HG03378 (cell line): ENCODE results near the gene NPW.

Source experiments
- ATAC-seq: cut with Tn5 transposase; IDR thresholded peaks from one replicate; pipeline ENCODE4 v1.9.1; 2021; ENCODE audit warnings: mild to moderate bottlenecking, moderate library complexity; ENCODE audit not compliant: unreplicated experiment

NPW gene

DNA sequence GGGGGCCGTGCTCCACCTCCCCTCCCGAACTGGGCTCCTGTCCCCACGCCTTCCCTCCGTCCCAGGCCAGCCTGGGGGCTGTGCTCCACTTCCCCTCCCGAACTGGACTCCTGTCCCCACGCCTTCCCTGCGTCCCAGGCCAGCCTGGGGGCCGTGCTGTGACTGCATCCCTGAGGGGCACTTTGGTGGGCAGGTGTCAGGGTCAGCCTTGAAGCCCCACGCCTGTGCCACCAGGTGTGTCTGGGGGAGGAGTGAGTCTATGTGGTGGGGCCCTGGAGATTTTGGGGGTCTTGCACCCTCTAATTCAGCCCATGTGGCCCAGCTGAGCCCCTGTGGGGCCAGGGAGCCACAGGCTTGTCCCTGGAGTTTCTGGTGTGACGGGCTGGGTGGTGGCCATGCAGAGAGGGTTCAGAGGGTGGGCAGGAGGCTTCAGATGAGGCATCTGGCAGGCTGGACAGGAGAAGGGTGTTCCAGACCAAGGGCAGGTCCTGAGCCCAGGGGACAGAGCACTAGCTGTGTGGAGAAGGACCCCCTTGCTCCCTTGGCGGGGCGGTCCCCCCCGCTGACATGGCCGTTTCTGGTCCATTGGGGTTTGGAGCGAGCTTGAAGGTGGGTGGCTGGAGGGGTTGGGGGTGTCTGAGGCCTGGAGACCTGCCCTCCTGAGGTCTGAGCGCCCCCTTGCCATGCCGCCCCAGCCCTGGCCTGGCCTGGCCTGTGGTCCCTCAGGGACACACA is 15.3 kb downstream of the NPW start:
- no peak for ATAC-seq

DNA sequence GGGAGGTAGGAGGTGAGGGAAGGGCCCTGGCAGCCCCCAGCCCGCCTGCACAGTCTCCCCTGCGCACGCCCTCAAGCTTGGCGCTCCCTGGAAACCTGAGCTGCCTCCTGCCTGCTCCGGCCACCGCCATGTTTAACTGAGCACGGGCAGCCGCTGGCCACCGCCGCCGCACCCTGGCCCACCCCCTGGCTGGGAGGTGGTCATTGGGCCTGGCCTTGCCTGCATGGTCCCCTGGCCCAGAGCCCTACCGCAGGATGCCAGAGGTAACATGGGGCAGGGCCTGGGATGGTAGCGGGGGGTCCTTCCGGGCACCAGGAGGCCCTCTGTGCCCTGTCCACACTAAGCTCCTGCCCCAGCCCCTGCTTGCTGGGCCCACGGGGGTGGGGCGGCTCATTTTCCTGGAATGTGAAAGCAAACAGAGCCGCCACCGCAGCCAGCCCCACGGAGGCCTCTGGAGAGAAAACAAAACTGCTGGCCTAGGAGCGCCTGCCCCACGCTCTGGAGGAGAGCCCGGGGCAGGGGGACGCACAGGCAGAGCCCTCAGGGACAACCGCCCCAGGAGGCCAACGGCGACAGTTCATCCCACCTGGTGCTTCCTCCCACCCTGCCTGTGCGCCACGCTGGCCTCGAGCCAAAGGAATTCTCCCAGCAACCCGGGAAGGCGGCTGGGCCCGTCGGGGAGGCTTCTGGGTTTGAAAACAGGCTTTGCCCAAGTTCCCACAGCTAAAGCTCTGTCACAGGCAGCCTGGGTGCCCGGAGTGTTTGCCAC is 16.0 kb downstream of the NPW start:
- no peak for ATAC-seq

- no peak for ATAC-seq
Measured at GRCh38 chr16:2036200-2036966, 16.8 kb downstream of the NPW start.

GRCh38 chr16:2037115-2037514 is 17.5 kb downstream of the NPW start:
- no peak for ATAC-seq

DNA sequence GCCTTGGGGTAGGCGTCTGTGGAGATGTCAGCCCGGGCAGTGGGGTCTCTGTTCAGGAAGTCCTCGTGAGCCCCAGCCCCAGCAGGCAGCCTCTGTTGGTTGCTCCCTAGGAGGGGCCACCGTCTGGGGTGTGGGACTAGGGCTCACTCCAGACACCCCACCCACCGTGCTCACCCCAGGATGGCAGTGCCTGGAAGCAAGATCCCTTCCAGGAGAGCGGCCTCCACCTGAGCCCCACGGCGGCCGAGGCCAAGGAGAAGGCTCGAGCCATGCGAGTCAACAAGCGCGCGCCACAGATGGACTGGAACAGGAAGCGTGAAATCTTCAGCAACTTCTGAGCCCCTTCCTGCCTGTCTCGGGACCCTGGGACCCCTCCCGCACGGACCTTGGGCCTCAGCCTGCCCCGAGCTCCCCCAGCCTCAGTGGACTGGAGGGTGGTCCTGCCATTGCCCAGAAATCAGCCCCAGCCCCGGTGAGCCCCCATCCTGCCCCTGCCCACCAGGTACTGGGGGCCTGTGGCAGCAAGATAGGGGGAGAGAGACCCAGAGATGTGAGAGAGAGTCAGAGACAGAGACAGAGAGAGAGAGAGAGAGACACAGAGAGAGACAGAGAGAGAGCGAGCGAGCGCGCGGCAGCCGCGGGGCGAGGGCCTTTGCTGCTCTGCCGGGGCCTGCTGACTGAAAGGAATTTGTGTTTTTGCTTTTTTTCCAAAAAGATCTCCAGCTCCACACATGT is 18.2 kb downstream of the NPW start:
- ATAC-seq = no peak

DNA sequence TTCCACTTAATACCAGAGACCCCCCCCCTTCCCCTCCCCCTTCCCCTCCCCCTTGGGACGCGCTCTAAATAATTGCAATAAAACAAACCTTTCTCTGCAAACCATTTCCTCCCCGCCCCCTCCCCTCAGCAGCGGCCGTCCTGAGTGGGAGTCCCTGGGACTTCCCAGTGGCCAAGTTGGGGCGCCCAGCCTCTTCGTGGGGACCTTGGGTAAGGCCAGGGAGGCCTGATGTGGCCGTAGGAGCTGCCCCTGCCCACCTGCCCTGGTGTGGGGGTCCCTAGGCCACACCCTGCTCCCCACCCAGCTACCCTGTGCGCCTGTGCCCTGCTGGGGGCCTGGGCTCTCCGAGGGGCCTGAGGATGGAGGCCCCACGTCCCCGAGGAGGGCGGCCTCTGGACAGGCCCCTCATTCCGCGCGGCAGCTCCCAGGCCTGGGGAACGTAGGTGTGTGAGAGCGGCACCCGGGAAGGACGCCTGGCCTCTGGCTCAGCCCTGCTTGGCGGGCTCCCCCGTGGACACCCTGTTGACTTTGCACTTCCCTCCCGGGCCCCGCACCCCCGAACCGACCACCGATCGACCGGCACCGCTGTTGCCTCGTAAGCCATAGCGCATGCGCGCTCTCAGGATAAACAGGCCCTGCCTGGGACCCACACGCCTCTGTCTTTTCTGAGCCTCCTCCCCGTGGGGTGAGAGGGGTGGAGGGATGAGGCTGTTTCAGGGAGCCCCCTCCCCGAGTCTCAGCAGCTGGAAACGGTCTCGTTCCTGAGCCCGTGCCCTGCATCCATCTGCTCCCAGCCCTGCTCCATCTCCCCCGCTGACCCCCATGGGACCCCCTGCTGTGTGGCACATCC is 19.0 kb downstream of the NPW start:
- ATAC-seq = no peak

- ATAC-seq = no peak
Measured at GRCh38 chr16:2039274-2040031, 19.9 kb downstream of the NPW start.

GRCh38 chr16:2040041-2040786 is 20.6 kb downstream of the NPW start:
- no peak for ATAC-seq

GRCh38 chr16:2040787-2041522 is 21.4 kb downstream of the NPW start:
- ATAC-seq = no peak

DNA sequence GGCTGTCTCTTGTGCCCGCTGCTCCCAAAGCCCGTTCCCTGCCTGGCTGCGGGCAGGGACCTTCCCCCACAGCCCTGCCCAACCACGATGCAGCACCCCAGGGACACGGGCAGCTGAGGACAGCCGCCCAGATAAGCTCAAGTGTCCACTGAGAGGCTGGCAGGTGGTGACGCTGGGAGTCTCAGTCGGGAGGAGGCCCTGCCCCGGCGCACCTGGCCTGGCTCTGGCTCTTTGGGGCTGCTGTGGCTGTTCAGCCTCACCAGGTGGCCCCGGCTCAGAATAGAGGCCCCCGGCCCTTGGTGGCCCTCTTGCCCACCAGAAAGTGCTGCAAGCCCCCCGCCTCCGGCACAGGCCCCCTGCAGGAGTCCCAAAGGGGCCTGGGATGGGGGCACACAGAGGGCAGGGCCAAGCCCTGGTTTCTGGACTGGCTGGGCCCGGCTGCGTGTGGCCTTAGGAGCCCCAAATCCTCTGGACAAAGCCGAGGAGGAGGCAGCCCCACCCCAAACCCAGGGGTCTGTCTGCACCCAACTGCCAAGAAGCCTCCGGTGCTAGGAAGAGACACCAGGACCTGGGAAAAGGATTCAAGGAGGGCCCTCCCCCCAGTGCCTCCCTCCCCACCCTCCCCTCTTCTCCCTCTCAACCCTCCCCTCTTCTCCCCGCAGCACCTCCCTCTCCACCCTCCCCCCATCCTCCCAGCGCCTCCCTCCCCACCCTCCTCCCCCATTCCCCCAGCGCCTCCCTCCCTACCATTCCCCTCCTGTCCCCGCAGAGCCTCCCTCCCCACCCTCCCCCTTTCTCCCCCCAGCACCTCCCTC is 22.8 kb downstream of the NPW start:
- ATAC-seq = no peak

DNA sequence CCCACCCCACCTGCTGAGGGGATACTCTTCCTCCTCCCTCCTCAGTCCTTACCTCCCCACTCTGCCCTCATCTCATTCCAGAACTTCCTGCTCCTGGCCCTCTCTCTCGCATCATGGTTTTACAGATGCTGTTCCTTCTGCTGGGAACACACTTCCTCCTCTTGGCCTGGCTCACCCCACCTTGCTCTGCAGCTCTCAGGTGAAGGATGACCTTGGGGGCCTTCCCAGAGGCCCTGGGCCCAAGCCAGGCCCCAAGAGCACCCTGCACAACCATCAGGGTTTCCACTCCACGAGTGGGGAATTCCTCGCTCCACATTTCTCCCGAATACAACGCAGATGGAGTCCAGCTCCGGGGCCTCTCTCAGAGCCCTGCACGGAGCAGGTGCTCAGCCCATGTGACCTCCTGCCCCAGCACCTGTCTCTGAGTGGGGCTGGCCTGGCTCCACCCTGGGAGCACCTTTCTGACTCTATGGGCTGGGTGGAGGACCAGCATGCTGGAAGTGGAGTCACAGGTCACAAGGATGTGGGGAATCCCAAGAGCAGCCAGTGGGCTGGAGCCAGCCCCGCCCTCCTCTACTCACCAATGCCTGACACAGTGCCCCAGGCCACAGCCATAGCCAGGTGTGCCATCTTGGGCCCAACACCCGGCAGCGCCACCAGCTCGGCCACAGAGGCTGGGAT is 23.5 kb downstream of the NPW start:
- no peak for ATAC-seq

DNA sequence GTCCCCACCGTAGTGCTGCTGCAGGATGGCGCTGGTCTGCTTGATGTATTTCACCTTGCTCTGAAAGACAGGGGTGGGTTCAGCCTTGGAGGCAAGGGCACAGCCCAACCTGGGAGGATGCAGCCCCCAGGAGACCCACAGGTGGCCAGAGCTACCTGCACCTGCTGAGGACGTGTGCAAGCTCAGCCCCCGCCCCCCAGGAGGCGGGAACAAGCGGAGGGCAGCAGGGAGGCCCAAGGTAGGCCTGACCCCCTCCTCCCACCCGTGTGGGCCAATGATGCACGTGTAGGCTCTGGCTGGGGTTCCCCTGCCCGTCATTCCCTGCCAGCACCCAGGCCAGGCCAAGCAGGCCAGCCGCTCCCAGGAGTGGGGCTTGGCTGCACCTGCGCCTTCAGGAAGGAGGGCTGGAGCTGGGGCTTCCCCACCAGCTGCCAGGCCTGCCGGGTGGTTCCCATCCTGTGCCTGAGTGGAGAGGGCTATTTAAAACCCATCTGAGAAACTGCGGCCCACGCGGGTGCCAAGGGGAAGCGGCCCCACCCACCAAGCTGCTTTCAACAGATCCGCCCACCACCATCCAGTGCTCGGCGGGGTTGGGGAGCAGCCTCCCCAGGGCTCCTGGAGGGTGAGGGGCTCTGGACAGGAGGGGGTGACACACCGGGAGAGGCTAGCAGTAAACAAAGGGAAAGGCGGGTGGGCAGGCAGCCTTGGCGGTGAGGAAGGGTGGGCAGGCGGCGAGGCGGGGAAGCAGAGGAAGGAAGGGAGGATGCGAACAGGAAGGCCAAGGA is 24.3 kb downstream of the NPW start:
- no peak for ATAC-seq

DNA sequence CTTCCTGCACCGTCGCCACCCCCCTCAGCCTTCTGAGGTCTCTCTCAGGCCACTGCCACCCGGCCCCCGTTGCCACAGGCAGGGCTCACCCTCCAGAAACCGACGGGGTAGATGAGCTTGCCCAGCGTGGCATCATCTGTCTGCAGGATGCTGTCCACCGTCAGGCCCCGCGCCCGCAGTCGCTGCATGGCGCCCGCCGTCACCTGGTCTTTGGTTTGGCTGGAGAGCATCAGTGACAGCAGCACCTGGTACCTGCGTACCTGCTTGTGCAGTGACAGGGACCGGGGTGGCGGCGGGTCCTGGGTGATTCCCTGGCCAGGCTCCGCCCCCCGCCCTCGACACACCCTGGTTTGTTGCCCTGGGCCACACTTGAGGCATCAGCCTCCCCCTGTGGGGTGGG is 25.0 kb downstream of the NPW start:
- no peak for ATAC-seq

- no peak for ATAC-seq
Measured at GRCh38 chr16:2045965-2046892, 26.6 kb downstream of the NPW start.

DNA sequence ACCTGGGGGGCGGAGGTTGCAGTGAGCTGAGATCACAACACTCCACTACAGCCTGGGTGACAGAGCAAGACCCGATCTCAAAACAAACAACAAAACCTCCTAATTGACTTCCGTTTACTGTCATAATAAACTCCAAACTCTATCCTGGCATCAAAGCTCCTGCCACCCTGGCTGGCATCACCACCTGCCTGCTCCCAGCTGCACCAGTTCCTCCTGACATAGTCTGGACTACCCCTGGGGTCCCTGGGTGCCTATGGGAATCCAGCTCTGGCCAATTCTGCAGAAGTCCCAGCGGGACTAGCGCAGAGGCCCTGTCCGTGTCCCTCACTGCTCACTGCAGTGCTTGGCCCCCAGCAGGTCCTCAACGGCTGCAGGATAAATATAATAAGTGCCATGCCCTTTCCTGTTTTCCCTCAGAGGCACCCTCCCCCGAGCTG is 27.3 kb downstream of the NPW start:
- ATAC-seq = no peak
